Activated naive CD4-positive, alpha-beta T cell treated with anti-CD3 and anti-CD28 coated beads for 36 hours (primary cell): Measurements from ENCODE around the gene DNAJC30. TPM values are rescaled to one million over a fixed set of nuclear protein-coding genes. Genes with fewer than 3 reads are reported as not detected.
A peak's percentile ranks its signal among the peaks of the same experiment; 100 is the strongest.

Experiments
- CTCF ChIA-PET: fragments of 350-600 bp; sonication (Branson Sonifier 250); formaldehyde crosslinking; loops from one replicate; lab custom pipeline; 2021; ENCODE audit warnings: antibody characterized with exemption; lab: Charles Lee
- DNase-seq: peaks from one replicate; pipeline ENCODE4 v3.0.0-alpha.2; 2020
- H3K27ac Mint-ChIP-seq: one replicate; pipeline ENCODE4 v1.8.0; 2021; ENCODE audit warnings: mild to moderate bottlenecking, mixed read lengths
- H3K27me3 Mint-ChIP-seq: one replicate; pipeline ENCODE4 v1.8.0; 2021; ENCODE audit warnings: low read depth, mixed read lengths
- H3K36me3 Mint-ChIP-seq: one replicate; pipeline ENCODE4 v1.8.0; 2021; ENCODE audit warnings: low read depth, mixed read lengths
- H3K4me1 Mint-ChIP-seq: one replicate; pipeline ENCODE4 v1.8.0; 2021; ENCODE audit warnings: low read depth, mixed read lengths
- H3K4me3 Mint-ChIP-seq: one replicate; pipeline ENCODE4 v1.8.0; 2021; ENCODE audit warnings: mild to moderate bottlenecking, moderate library complexity, mixed read lengths
- H3K9me3 Mint-ChIP-seq: one replicate; pipeline ENCODE4 v1.8.0; 2021; ENCODE audit warnings: mixed read lengths
- intact Hi-C: fragments of 100-400 bp; cut with micrococcal nuclease; formaldehyde crosslinking; loops from one replicate; pipeline ENCODE4 v1.15.1; 2023
- total RNA-seq, 2 experiments: library from RNA; stranded (reverse); gene quantifications; one replicate each; pipeline ENCODE4 v1.2.3, GENCODE V29; 2021

The DNAJC30 gene
- total RNA-seq, 2 experiments from 2014 or later: 4.2 to 4.4 TPM

GRCh38 chr7:73706126-73707044 lies 23.1 kb upstream of the DNAJC30 start:
- Mint-ChIP-seq H3K36me3 (peaks cover 10% of the 10 kb centered on the region), H3K4me3 (no peak overlapping the region), H3K27me3 (no peaks in the 10 kb centered on the region), H3K27ac (no peak overlapping the region), H3K9me3 (no peaks in the 10 kb centered on the region), H3K4me1 (peaks cover 22% of the 10 kb centered on the region)
- CTCF ChIA-PET: interaction anchor here (0.5 to 1.9 kb wide), 5 partner anchors 8 to 176 kb away, joined by 4 to 7 read pairs (median 5); no protein-coding TSS in a partner anchor
- intact Hi-C loops: loop anchor here (1.0 to 2.0 kb wide), 2 partner anchors 9 to 24 kb away; partner anchors contain the start of genes BUD23 and DNAJC30
- DNase-seq: peak; percentile 67

GRCh38 chr7:73705551-73705920 lies 22.3 kb upstream of the DNAJC30 start:
- no peak for DNase-seq
- H3K36me3 Mint-ChIP-seq: peaks cover 10% of the 10 kb centered on the region
- no peaks in the 10 kb centered on the region for H3K9me3 Mint-ChIP-seq
- H3K27me3 Mint-ChIP-seq: no peaks in the 10 kb centered on the region
- H3K27ac Mint-ChIP-seq: no peak overlapping the region
- H3K4me1 Mint-ChIP-seq: peaks cover 22% of the 10 kb centered on the region
- CTCF ChIA-PET: interaction anchor here (0.5 to 1.9 kb wide), 6 partner anchors 9 to 176 kb away, joined by 3 to 7 read pairs (median 4); partner anchors contain the start of gene VPS37D
- intact Hi-C loops: no loop called here
- no peak overlapping the region for H3K4me3 Mint-ChIP-seq

DNA sequence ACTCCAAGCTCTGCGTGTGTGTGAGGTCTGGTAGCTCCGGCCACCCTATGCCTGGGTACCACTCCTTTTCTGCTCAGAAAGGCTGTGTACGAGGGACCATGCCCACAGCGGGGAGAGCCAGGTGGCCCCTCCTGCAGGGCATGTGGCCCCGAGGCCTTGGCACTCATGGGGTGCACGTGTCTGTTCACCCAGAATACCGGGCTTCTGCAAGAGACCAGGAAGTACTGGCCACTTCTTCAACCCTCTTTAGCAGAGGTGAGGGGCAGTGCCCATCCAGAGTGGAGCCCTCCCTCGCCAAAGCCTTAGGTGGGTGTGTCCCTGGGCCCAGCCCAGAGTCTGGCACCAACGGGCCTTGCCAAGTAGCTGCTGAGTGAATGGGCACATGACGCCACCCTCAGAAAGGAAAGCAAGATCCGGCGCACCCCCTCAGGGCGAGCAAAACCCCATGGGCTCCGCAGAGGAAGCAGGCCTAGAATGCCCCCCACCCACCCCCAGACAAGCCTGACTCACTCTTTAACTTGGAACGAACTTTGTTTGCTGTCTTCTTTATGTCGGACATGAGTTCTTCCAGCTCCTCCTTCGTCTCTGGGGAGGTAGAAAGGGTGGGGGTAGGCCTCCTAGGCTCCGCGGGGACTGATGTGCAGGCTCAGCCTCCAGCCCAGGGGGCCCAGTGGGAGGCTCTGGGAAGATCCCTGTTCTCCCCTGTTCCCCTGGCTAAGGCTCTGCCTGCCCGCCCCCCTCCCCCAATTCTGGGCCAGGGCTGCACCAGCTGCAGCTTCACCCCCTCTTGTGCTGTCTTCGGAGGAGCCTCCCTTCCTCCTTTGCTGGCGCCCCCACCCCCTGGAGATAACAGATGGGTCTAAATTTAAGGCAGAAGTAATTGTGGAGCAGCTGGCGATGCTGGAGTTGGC lies 21.6 kb upstream of the DNAJC30 start:
- H3K27ac Mint-ChIP-seq: no peak overlapping the region
- CTCF ChIA-PET: interaction anchor here (0.7 to 1.7 kb wide), 4 partner anchors 9 to 40 kb away, joined by 3 to 5 read pairs (median 4); partner anchors contain the start of gene VPS37D
- intact Hi-C loops: no loop called here
- no peaks in the 10 kb centered on the region for H3K27me3 Mint-ChIP-seq
- no peak for DNase-seq
- no peaks in the 10 kb centered on the region for H3K9me3 Mint-ChIP-seq
- peaks cover 14% of the 10 kb centered on the region for H3K36me3 Mint-ChIP-seq
- H3K4me1 Mint-ChIP-seq: peaks cover 22% of the 10 kb centered on the region
- no peak overlapping the region for H3K4me3 Mint-ChIP-seq

GRCh38 chr7:73703757-73704639 lies 20.7 kb upstream of the DNAJC30 start:
- intact Hi-C loops: no loop called here
- Mint-ChIP-seq H3K36me3 (peaks cover 18% of the 10 kb centered on the region), H3K9me3 (no peaks in the 10 kb centered on the region), H3K4me1 (peaks cover 22% of the 10 kb centered on the region), H3K4me3 (no peak overlapping the region), H3K27ac (no peak overlapping the region), H3K27me3 (no peaks in the 10 kb centered on the region)
- CTCF ChIA-PET: interaction anchor here (1.0 kb wide), 1 partner anchor 12 kb away, joined by 3 read pairs; no protein-coding TSS in a partner anchor
- peak; percentile 54 for DNase-seq

DNA sequence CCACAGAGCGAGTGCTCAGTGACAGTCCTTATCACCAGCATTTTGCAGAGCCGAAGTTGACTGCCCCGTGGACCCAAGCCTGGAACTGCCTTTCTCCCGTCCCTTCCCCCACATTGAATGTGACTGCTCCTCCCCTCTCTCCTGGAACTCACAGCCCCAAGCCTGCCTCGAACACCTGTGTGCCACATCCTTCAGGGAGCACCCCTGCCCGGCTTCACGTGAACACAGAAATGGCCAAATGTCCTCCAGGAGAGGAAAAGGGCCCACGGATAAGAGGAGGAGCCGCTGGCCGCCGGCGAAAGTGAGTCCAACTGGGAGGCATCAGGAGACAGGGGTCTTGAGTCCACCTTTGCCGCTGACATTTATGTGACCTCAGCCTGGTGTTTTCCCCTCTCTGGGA lies 20.0 kb upstream of the DNAJC30 start:
- Mint-ChIP-seq H3K27me3 (no peaks in the 10 kb centered on the region), H3K9me3 (no peaks in the 10 kb centered on the region), H3K27ac (no peak overlapping the region), H3K4me3 (no peak overlapping the region), H3K36me3 (peaks cover 20% of the 10 kb centered on the region), H3K4me1 (peaks cover 22% of the 10 kb centered on the region)
- CTCF ChIA-PET: interaction anchor here (0.7 to 1.0 kb wide), 2 partner anchors 13 to 20 kb away, joined by 3 read pairs; no protein-coding TSS in a partner anchor
- DNase-seq: no peak
- intact Hi-C loops: no loop called here

GRCh38 chr7:73702665-73703064 lies 19.4 kb upstream of the DNAJC30 start:
- intact Hi-C loops: no loop called here
- Mint-ChIP-seq H3K4me1 (peaks cover 22% of the 10 kb centered on the region), H3K36me3 (peaks cover 22% of the 10 kb centered on the region), H3K9me3 (no peaks in the 10 kb centered on the region), H3K27me3 (no peaks in the 10 kb centered on the region), H3K27ac (no peak overlapping the region), H3K4me3 (no peak overlapping the region)
- no peak for DNase-seq
- CTCF ChIA-PET: interaction anchor here (0.5 to 2.7 kb wide), 5 partner anchors 10 to 152 kb away, joined by 3 to 14 read pairs (median 4); no protein-coding TSS in a partner anchor

DNA sequence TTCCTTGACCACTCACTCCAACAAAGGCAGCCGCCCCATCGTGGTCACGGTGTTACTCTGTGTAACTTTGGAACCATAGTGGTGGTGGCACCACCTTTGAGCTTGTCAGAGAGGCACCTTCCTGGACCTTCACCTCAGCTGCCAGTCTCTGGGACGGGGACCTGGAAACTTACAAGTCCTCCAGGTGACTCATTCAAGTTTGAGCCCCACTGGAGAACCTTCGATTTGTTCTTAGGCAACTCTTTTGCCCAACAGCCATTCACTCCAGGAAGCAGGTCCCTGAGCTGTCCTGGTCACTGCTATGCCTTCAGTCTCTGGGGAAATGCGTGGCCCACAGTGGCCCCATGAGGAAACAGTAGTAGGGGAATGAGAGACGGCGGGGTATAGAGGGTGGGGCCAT lies 19.0 kb upstream of the DNAJC30 start:
- H3K27ac Mint-ChIP-seq: no peak overlapping the region
- no peak for DNase-seq
- no peaks in the 10 kb centered on the region for H3K9me3 Mint-ChIP-seq
- peaks cover 26% of the 10 kb centered on the region for H3K36me3 Mint-ChIP-seq
- peaks cover 20% of the 10 kb centered on the region for H3K4me1 Mint-ChIP-seq
- intact Hi-C loops: no loop called here
- CTCF ChIA-PET: interaction anchor here (0.5 to 2.7 kb wide), 5 partner anchors 9 to 152 kb away, joined by 3 to 14 read pairs (median 5); no protein-coding TSS in a partner anchor
- no peak overlapping the region for H3K4me3 Mint-ChIP-seq
- H3K27me3 Mint-ChIP-seq: no peaks in the 10 kb centered on the region

- Mint-ChIP-seq H3K4me3 (no peak overlapping the region), H3K27me3 (no peaks in the 10 kb centered on the region), H3K4me1 (peaks cover 13% of the 10 kb centered on the region), H3K9me3 (no peaks in the 10 kb centered on the region), H3K36me3 (peaks cover 29% of the 10 kb centered on the region), H3K27ac (no peak overlapping the region)
- DNase-seq: peak; percentile 36
- CTCF ChIA-PET: interaction anchor here (0.7 to 2.7 kb wide), 10 partner anchors 10 to 94 kb away, joined by 3 to 14 read pairs (median 4); no protein-coding TSS in a partner anchor
- intact Hi-C loops: no loop called here
Measured at GRCh38 chr7:73701357-73701995, 18.2 kb upstream of the DNAJC30 start.

- intact Hi-C loops: no loop called here
- Mint-ChIP-seq H3K36me3 (peaks cover 31% of the 10 kb centered on the region), H3K4me1 (peaks cover 10% of the 10 kb centered on the region), H3K27me3 (no peaks in the 10 kb centered on the region), H3K27ac (no peak overlapping the region), H3K9me3 (no peaks in the 10 kb centered on the region), H3K4me3 (no peak overlapping the region)
- no peak for DNase-seq
- CTCF ChIA-PET: interaction anchor here (0.6 to 2.7 kb wide), 10 partner anchors 11 to 435 kb away, joined by 3 to 14 read pairs (median 4); no protein-coding TSS in a partner anchor
Measured at GRCh38 chr7:73700581-73701134, 17.4 kb upstream of the DNAJC30 start.

DNA sequence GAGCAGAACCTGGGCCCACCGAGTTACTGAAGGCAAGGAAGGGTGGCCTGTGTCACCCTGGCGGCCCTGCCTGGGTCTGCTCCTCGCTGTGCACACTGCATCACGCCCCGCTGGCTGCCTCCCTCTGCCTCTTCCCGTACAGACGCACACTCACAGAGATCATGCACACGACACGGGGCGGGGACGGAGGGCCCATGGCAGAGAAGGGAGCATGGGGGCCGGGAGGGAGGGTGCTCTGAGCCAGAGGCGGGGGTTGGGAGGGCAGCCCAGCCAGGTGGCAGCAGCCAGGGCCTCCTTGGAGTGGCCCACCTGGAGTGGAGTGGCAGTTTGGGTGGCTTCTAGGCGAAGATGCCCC lies 16.8 kb upstream of the DNAJC30 start:
- H3K27ac Mint-ChIP-seq: no peak overlapping the region
- CTCF ChIA-PET: interaction anchor here (0.8 to 1.4 kb wide), 2 partner anchors 17 to 39 kb away, joined by 3 read pairs; no protein-coding TSS in a partner anchor
- no peak overlapping the region for H3K4me3 Mint-ChIP-seq
- H3K36me3 Mint-ChIP-seq: peaks cover 34% of the 10 kb centered on the region
- no peaks in the 10 kb centered on the region for H3K27me3 Mint-ChIP-seq
- no peak for DNase-seq
- intact Hi-C loops: no loop called here
- peaks cover 10% of the 10 kb centered on the region for H3K4me1 Mint-ChIP-seq
- H3K9me3 Mint-ChIP-seq: no peaks in the 10 kb centered on the region
